D721Med (cell line): ENCODE measurements around the gene SSPN.

Source experiments
- DNase-seq: peaks from one replicate; pipeline ENCODE4 v3.0.0; 2011; ENCODE audit warnings: low spot score; ENCODE audit not compliant: insufficient read length
- FAIRE-seq: peaks from 2 replicates; lab custom pipeline; 2011; peaks lifted over from hg19 to GRCh38; lab: Jason Lieb, UNC
- CTCF ChIP-seq: IDR thresholded peaks from 2 replicates; pipeline ENCODE4 v1.5.1; 2012; ENCODE audit warnings: mild to moderate bottlenecking, control low read depth; ENCODE audit not compliant: insufficient read depth; ENCODE audit errors: missing control alignments

Gene SSPN

GRCh38 chr12:26277506-26278246 lies 82.3 kb downstream of the SSPN start:
- no peak for FAIRE-seq
- no peak for DNase-seq
- TF ChIP-seq CTCF: no peak

GRCh38 chr12:26278266-26278665 lies 82.9 kb downstream of the SSPN start:
- DNase-seq: no peak
- FAIRE-seq: no peak
- TF ChIP-seq CTCF: no peak

GRCh38 chr12:26278666-26279065 lies 83.3 kb downstream of the SSPN start:
- DNase-seq (no peak), FAIRE-seq (no peak)
- TF ChIP-seq CTCF: no peak

- no peak for TF ChIP-seq CTCF
- DNase-seq (no peak), FAIRE-seq (no peak)
These were observed 83.7 kb downstream of the SSPN start for GRCh38 chr12:26279091-26279490.

- FAIRE-seq: no peak
- no peak for TF ChIP-seq CTCF
- DNase-seq: no peak
These were observed 84.5 kb downstream of the SSPN start for GRCh38 chr12:26279908-26280307.

- DNase-seq (no peak), FAIRE-seq (no peak)
- no peak for TF ChIP-seq CTCF
These were observed 85.5 kb downstream of the SSPN start for GRCh38 chr12:26280869-26281268.

GRCh38 chr12:26281320-26281719 lies 85.9 kb downstream of the SSPN start:
- no peak for TF ChIP-seq CTCF
- no peak for DNase-seq
- FAIRE-seq: no peak
